Measurements from ENCODE around the gene FYCO1.

DNA sequence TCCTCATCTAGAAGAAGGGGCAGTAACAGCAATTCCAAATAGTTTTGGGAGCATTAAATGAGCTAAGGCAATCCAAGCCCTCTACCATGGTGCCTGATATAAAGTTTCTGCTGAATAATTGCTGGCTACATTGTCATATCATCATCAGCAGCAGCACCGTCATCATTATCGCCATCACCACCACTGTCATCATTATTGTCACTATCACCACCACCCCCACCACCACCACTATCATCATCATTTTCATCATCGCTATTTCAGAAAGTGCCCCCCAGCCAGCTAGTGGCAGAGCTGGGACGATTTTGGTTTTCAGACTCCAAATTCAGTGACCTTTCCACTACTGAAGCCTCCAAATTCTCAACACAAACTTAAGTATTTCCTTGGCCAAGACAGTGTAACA lies 16.6 kb upstream of the FYCO1 start:
- no peak for TF ChIP-seq FOXM1 (IDR thresholded peaks at IDR 0.05; ENCODE audit: borderline replicate concordance, low read depth)
- no peak for TF ChIP-seq YY1 (IDR thresholded peaks at IDR 0.05; ENCODE audit: low read depth)
- no peak for TF ChIP-seq ZBTB7A (IDR thresholded peaks at IDR 0.05; ENCODE audit: low read depth)
- TF ChIP-seq CEBPB (IDR thresholded peaks at IDR 0.05), result no peak
- no peak for TF ChIP-seq EP300 (IDR thresholded peaks at IDR 0.05; ENCODE audit: borderline replicate concordance)
- no peak for TF ChIP-seq USF1 (IDR thresholded peaks at IDR 0.05)
- no peak for TF ChIP-seq TEAD4 (IDR thresholded peaks at IDR 0.05)
- TF ChIP-seq RAD21 (IDR thresholded peaks at IDR 0.05; ENCODE audit: low read depth), result no peak
- no peak for TF ChIP-seq REST (IDR thresholded peaks at IDR 0.05; ENCODE audit: low read depth)
- no peak for TF ChIP-seq TCF12 (IDR thresholded peaks at IDR 0.05; ENCODE audit: low read depth)
- no peak for TF ChIP-seq EGR1 (IDR thresholded peaks at IDR 0.05)
- TF ChIP-seq CREB1 (IDR thresholded peaks at IDR 0.05; ENCODE audit: low read depth), result no peak
- TF ChIP-seq MAX (IDR thresholded peaks at IDR 0.05), result no peak
- no peak for TF ChIP-seq NFIC (IDR thresholded peaks at IDR 0.05)
